GM23248 (cell line): ENCODE results near the gene SIVA1.

Source experiments
- EZH2 ChIP-seq: fragments of 200-600 bp; sonication (generic); IDR thresholded peaks from 2 replicates; pipeline ENCODE4 v1.6.1; 2018; ENCODE audit warnings: antibody characterized with exemption, mild to moderate bottlenecking; ENCODE audit not compliant: insufficient read depth, poor library complexity, severe bottlenecking
- EZH2phosphoT487 ChIP-seq: fragments of 200-600 bp; sonication (generic); IDR thresholded peaks from 2 replicates; pipeline ENCODE4 v1.6.1; 2018; ENCODE audit warnings: antibody characterized with exemption, moderate library complexity, mild to moderate bottlenecking, low read depth; ENCODE audit not compliant: insufficient read depth

DNA sequence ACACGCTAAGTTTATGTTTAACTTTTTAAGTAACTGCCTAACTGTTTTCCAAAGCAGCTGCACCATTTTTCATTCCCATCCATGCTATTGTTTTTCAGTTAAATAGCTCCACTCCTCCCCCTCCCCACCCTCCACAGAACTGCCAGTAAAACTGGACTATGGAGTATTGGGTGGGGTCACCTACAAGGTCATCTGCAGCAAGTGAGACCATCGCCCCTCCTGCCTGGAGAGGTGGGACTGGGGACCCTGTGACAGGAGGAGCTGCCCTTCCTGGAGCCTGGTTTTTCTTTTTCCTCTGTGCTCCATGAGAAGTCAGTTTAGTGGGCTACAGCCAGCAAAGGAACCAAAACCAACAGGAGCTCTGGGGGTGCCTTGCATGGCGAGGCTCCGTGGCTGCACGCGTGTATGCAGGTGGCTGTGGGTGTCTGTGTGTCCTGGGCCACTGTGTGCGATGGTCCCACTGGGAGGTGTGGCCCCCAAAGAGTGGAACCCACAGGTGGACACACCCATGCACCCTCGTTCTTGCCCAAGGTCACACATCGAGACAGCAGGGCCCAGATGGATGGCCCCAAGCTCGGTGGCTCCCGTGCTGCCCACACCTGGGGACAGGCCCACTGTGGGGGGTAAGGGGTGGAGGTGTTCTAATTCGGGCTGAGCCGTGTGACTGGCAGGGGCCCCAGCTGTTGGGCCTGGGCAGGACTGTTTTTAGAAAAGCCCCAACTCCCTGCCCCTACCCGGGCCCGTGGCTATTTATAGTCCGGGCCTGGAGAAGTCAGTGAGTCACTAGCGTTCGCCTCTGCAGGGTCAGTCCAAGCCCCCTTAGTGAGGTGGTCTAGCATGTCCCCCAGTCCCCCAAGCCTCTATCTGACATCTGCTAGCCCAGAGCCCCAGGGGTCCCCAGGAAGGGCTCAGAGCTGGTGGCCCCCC lies 31.2 kb upstream of the SIVA1 start:
- no peak for TF ChIP-seq EZH2
- TF ChIP-seq EZH2phosphoT487, result no peak
